ENCODE measurements around the gene ATP6V0C.
A peak's percentile ranks its signal among the peaks of the same experiment; 100 is the strongest.

DNA sequence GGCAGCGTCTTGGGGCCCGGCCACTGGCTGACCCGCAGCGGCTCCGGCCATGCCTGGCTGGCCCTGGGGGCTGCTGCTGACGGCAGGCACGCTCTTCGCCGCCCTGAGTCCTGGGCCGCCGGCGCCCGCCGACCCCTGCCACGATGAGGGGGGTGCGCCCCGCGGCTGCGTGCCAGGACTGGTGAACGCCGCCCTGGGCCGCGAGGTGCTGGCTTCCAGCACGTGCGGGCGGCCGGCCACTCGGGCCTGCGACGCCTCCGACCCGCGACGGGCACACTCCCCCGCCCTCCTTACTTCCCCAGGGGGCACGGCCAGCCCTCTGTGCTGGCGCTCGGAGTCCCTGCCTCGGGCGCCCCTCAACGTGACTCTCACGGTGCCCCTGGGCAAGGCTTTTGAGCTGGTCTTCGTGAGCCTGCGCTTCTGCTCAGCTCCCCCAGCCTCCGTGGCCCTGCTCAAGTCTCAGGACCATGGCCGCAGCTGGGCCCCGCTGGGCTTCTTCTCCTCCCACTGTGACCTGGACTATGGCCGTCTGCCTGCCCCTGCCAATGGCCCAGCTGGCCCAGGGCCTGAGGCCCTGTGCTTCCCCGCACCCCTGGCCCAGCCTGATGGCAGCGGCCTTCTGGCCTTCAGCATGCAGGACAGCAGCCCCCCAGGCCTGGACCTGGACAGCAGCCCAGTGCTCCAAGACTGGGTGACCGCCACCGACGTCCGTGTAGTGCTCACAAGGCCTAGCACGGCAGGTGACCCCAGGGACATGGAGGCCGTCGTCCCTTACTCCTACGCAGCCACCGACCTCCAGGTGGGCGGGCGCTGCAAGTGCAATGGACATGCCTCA, 41.9 kb upstream of the ATP6V0C start:
- TF ChIP-seq ZNF121 (CRISPR knock-in tag; IDR thresholded peaks at IDR 0.05) (0 out of 2 replicates have a peak, but pooled peaks have one; percentile 4), CTCF (IDR thresholded peaks at IDR 0.05) (no peak), ATF6 (CRISPR knock-in tag; IDR thresholded peaks at IDR 0.05) (no peak)
- TF ChIP-seq, protein P1, sequence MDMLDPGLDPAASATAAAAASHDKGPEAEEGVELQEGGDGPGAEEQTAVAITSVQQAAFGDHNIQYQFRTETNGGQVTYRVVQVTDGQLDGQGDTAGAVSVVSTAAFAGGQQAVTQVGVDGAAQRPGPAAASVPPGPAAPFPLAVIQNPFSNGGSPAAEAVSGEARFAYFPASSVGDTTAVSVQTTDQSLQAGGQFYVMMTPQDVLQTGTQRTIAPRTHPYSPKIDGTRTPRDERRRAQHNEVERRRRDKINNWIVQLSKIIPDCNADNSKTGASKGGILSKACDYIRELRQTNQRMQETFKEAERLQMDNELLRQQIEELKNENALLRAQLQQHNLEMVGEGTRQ (CRISPR knock-in tag; IDR thresholded peaks at IDR 0.05) = no peak
